ENCODE data around the gene TNNI3K.

Gene TNNI3K

DNA sequence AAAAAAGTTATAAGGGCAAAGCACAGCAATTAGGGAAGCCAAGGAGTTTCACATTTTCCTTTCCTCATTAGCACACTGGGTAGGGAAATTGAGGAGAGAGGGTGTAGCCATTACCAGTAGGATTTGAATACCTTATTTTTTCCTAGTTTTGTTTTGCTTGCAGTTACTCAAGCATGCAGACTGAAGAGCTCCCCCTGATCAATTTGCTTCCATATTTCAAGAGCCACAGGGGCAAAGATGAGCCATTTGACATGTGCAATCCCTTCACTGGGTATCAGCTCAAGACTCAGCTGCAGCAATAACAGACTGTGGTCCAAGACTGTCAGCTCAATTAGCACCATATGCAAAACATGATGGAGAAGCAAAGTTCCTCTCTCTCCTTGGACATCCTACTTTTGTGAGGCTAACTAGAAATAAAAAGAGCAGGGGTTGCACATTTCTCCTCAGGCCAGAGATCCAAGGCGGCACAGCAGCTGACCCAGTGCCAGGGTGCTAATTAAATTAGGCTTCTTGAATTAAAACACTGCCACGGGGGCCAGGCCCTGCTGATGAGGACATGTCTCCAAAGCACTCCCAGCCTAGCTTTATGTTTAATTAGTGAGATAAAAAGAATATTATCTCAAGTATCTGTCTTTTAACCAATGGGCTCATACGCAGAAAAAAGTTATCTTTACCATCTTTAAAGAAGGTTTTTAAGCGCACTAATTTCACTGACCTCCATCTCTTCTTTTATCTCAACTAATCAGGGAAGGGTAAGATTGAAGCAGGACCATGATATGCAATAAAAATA, 314.0 kb downstream of the TNNI3K start:
- DNase-seq (ENCODE audit: low read depth in 1 of 2, low spot score in 1 of 2): no peak

DNA sequence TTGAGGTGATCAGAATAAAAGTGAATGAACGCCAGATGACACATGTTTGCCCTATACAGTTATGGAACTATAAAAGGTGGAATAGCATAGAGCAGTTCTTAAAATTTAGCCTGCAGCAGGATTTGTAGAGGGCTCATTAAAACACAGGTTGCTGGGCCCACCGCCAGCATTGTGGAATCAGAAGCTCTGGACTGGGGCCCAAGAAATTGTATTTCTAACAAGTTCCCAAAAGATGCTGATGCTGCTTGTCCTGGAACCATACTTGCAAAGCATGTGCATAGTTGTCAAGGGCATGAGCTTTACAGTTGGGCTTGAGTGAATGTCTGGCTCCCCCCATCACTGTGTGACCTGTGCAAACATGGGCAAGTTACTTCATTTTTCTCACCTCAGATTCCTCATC, 314.7 kb downstream of the TNNI3K start:
- no peak for DNase-seq (ENCODE audit: low read depth in 1 of 2, low spot score in 1 of 2)

DNA sequence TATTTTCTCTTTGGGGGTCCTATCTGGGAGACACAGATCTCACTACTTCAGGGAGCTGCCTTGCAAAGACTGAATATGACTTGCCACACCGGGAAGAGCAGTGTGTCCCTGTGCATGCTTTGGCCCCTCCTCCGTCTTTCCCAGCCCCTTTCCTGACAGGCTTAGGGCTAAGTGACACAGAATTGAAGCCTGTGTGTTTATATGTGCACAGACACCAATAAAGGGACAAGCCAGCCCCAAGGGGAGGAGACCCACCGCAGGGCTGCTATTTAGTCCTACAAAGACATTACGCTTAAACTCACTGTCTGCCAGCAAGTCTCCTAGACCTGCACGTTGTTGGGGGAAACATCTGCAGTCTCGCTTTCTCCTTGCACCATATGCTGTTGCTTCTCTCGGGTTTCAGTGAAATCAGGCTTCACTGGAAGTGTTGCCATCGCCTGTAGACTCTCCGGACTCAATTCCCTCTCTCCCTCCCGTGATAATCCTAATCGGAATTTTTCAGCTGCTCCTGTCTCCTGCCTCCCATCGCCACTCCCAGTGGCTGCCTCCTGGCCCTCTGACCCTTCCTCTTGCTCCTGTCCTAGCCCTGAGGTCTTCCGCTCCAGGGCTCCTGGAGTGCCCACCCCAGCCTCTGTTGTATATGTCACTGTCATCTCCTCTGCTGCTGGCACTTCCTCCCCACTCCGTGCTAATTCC, 335.8 kb downstream of the TNNI3K start:
- no peak for DNase-seq (ENCODE audit: low read depth in 1 of 2, low spot score in 1 of 2)

DNA sequence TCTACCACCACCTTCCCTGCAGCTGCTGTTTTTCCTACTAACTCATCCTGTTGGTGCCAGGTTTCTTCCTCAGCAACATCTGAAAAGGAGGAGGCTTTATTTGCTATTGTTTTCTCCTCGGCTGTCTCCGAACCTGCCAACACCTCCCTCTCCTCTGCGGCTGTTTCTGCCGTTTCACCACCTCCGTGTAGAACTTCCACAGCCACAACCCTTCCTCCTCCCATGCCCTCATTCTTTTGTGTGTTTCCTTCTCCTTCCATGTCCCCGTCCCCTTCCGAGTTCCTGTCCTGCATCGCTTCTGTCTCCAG, 336.3 kb downstream of the TNNI3K start:
- no peak for DNase-seq (ENCODE audit: low read depth in 1 of 2, low spot score in 1 of 2)

GRCh38 chr1:74571891-74572290, 336.7 kb downstream of the TNNI3K start:
- no peak for DNase-seq (ENCODE audit: low read depth in 1 of 2, low spot score in 1 of 2)

GRCh38 chr1:74578101-74578500, 342.9 kb downstream of the TNNI3K start:
- no peak for DNase-seq (ENCODE audit: low read depth in 1 of 2, low spot score in 1 of 2)

GRCh38 chr1:74579425-74579824, 344.2 kb downstream of the TNNI3K start:
- no peak for DNase-seq (ENCODE audit: low read depth in 1 of 2, low spot score in 1 of 2)

DNA sequence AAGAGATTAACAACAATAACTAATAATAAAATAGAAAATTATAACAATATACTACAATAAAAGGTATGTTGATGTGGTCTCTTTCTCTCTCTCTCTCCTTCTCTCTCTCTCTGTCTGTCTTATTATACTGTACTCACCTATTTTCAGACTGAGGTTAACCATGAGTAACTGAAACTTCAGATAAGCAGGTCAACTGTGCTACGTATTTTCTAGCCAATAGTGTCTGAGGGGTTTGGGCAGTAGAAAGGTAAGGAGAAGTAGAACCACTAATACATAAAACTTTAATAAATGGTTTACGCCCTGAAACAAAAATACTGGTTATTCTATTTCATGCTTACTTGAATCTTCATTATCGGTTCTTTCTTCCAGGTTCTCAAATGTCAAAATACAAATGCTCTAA, 348.2 kb downstream of the TNNI3K start:
- no peak for DNase-seq (ENCODE audit: low read depth in 1 of 2, low spot score in 1 of 2)

DNA sequence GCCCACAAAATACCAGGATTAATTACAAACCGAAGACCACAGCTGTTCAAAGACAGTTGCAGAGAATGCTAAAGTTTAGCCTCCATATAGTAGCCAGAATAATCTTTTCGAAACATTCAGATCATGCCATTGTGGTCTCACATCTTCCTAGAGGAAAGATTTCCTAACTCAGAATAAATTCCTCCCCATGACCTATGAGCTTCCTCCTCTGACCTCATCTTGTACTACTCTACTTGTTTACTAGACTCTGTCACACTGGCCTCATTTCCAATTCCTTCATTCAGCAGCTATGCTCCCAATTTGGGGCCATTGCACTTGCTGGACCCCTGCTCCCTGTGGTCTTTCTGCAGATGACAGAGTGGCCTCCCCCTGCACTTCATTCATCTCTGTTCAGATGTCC, 349.0 kb downstream of the TNNI3K start:
- no peak for DNase-seq (ENCODE audit: low read depth in 1 of 2, low spot score in 1 of 2)

GRCh38 chr1:74586253-74586897, 351.2 kb downstream of the TNNI3K start:
- DNase-seq (ENCODE audit: low read depth in 1 of 2, low spot score in 1 of 2): no peak

- no peak for DNase-seq (ENCODE audit: low read depth in 1 of 2, low spot score in 1 of 2)
Measured at GRCh38 chr1:74587888-74588287, 352.7 kb downstream of the TNNI3K start.

GRCh38 chr1:74590288-74590687, 355.1 kb downstream of the TNNI3K start:
- no peak for DNase-seq (ENCODE audit: low read depth in 1 of 2, low spot score in 1 of 2)

DNA sequence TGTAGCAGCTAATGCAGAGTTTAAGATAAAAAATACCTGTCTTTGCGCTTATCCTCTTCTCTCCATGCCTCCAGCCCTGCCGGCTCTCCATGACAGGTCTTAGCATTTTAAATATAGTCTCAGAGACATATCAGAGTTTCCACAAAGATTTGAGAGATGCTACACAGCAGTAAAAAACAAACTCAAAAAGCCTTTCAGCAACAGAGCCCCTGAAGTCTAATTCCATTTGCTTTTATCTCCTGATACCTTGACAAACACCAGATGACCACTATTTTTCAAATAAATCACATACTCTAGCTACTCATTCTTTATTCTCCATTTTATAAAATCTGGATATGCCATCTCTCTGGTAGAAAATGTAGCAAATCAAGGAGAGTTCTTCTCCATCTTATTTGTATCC, 356.8 kb downstream of the TNNI3K start:
- no peak for DNase-seq (ENCODE audit: low read depth in 1 of 2, low spot score in 1 of 2)

DNA sequence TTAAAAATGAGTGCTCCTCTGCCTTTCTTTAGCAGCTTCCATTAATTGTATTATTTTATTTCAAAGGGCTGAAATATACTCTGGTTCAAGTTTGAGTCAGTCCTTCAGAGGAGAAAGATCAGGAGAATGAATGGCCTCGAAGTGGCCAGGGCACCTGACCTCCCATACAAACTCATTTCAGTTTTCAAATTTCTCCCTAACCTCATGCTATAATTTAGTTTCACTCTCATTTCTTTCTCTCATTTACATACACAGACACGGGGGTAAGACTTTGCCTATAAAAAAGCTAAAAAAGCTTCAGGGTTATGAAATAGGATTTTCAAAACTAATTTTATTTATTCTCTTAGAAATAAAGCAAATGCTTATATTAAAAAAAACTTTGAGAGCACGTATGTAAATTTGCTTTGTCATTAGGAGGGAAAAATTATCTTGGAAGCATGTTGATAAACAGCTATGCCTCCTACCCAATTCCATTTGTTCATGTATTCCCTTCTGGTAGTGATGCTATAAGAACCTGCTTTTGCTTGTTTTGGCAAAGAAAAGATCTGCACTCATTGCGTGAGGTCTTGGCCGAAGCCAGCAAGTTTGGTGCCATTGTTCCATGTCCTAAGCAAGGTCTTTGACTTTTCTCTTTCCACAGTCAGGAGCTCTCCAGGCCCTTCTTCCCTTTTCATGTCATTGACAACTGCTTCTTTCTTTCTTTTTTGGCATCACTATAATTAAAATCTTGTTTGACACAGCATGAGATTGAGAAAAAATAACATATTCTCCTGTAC, 357.6 kb downstream of the TNNI3K start:
- DNase-seq (ENCODE audit: low read depth in 1 of 2, low spot score in 1 of 2): no peak

Data from activated CD4-positive, alpha-beta T cell treated with anti-CD3 and anti-CD28 coated beads, Interleukin-2, amount 50 U/mL, for 24 hours (primary cell).